Muscle of leg (tissue), 11 donors: ENCODE data around the gene ADGRL3. TPM values are rescaled to one million over a fixed set of nuclear protein-coding genes. Genes with fewer than 3 reads are reported as not detected.
A peak's percentile ranks its signal among the peaks of the same experiment; 100 is the strongest.
"Not testable (repeated sequence)": the region's sequence is repeated elsewhere in the genome, so short reads cannot be mapped to it uniquely, and the experiment has no call there.

Source experiments
- DNase-seq: peaks from one replicate; pipeline ENCODE4 v3.0.0; 2013
- H3K27ac ChIP-seq: one replicate; pipeline ENCODE4 v1.5.1; 2013; ENCODE audit warnings: mild to moderate bottlenecking, low read length, control low read depth
- H3K27me3 ChIP-seq: one replicate; pipeline ENCODE4 v1.6.1; 2013; ENCODE audit warnings: low read length; ENCODE audit not compliant: control insufficient read depth, insufficient read depth
- H3K36me3 ChIP-seq: one replicate; pipeline ENCODE4 v1.6.1; 2013; ENCODE audit warnings: low read length; ENCODE audit not compliant: control insufficient read depth, insufficient read depth
- H3K4me1 ChIP-seq: one replicate; pipeline ENCODE4 v1.6.1; 2013; ENCODE audit warnings: low read length; ENCODE audit not compliant: control insufficient read depth, insufficient read depth
- H3K4me3 ChIP-seq: one replicate; pipeline ENCODE4 v1.5.1; 2013; ENCODE audit warnings: low read length, control low read depth
- H3K9me3 ChIP-seq: replicated peaks from 2 replicates; pipeline ENCODE4 v1.6.1; 2013; ENCODE audit warnings: low read depth, low read length; ENCODE audit not compliant: control insufficient read depth
- WGBS: methylation state at CpG from one replicate; pipeline ENCODE4 v1.1.5; 2013; ENCODE audit warnings: missing lambda C conversion rate; ENCODE audit not compliant: insufficient coverage; 5-methylcytosine and 5-hydroxymethylcytosine counted together
- polyA plus RNA-seq, 8 donors: library from polyadenylated mRNA; unstranded; fragments of 120-200 nt; gene quantifications; one replicate each; pipeline versions ENCODE4 v1.2.1 to v1.2.3, GENCODE V29; 2013; ENCODE audit warnings: inconsistent platforms in 1 of 8, low replicate concordance in 1 of 8; ENCODE audit not compliant: insufficient read length in 8 of 8, insufficient read depth in 1 of 8
- total RNA-seq: library from RNA; stranded (reverse); fragments of 120-200 nt; gene quantifications from one replicate; pipeline ENCODE4 v1.2.4, GENCODE V29; 2013

Gene ADGRL3
- total and polyA plus RNA-seq, 9 donors, result 11.8 to 40.7 (median 24.8) TPM

GRCh38 chr4:61828960-61829359 lies 628.8 kb downstream of the ADGRL3 start:
- no peak overlapping the region for H3K27ac ChIP-seq
- no peaks in the 10 kb centered on the region for H3K36me3 ChIP-seq
- no peak overlapping the region for H3K4me3 ChIP-seq
- no peaks in the 10 kb centered on the region for H3K9me3 ChIP-seq
- H3K27me3 ChIP-seq, result no peaks in the 10 kb centered on the region
- peaks cover 2% of the 10 kb centered on the region for H3K4me1 ChIP-seq
- no peak for DNase-seq
- no CpG with 5 or more reads among the region's 3 CpGs for WGBS

- peaks cover 2% of the 10 kb centered on the region for H3K4me1 ChIP-seq
- H3K27ac ChIP-seq, result no peak overlapping the region
- no peaks in the 10 kb centered on the region for H3K27me3 ChIP-seq
- no peak overlapping the region for H3K4me3 ChIP-seq
- H3K36me3 ChIP-seq, result no peaks in the 10 kb centered on the region
- no peak for DNase-seq
- no CpG with 5 or more reads among the region's 1 CpG for WGBS
- no peaks in the 10 kb centered on the region for H3K9me3 ChIP-seq
Measured at GRCh38 chr4:61831987-61832386, 631.9 kb downstream of the ADGRL3 start.

- Histone ChIP-seq H3K9me3 (no peaks in the 10 kb centered on the region), H3K4me3 (no peak overlapping the region), H3K27me3 (no peaks in the 10 kb centered on the region), H3K4me1 (no peaks in the 10 kb centered on the region), H3K36me3 (no peaks in the 10 kb centered on the region), H3K27ac (no peak overlapping the region)
- WGBS, result no CpG with 5 or more reads among the region's 2 CpGs
- no peak for DNase-seq
Measured at GRCh38 chr4:61837395-61837794, 637.3 kb downstream of the ADGRL3 start.

GRCh38 chr4:61838072-61838471 lies 637.9 kb downstream of the ADGRL3 start:
- Histone ChIP-seq H3K27me3 (no peaks in the 10 kb centered on the region), H3K27ac (no peak overlapping the region), H3K4me1 (no peaks in the 10 kb centered on the region), H3K9me3 (no peaks in the 10 kb centered on the region), H3K4me3 (no peak overlapping the region), H3K36me3 (no peaks in the 10 kb centered on the region)
- no peak for DNase-seq

GRCh38 chr4:61841714-61842113 lies 641.6 kb downstream of the ADGRL3 start:
- H3K9me3 ChIP-seq, result no peaks in the 10 kb centered on the region
- no peaks in the 10 kb centered on the region for H3K4me1 ChIP-seq
- no CpG with 5 or more reads among the region's 3 CpGs for WGBS
- no peaks in the 10 kb centered on the region for H3K36me3 ChIP-seq
- DNase-seq, result no peak
- H3K27me3 ChIP-seq, result no peaks in the 10 kb centered on the region
- H3K4me3 ChIP-seq, result no peak overlapping the region
- no peak overlapping the region for H3K27ac ChIP-seq

- DNase-seq, result no peak
- no CpG with 5 or more reads among the region's 3 CpGs for WGBS
- H3K36me3 ChIP-seq, result no peaks in the 10 kb centered on the region
Measured at GRCh38 chr4:61851126-61851525, 651.0 kb downstream of the ADGRL3 start.

GRCh38 chr4:61852105-61852504 lies 652.0 kb downstream of the ADGRL3 start:
- WGBS, result 98% methylated on average over 4 of the region's 5 CpGs
- H3K4me1 ChIP-seq, H3K9me3 ChIP-seq, H3K27ac ChIP-seq, H3K36me3 ChIP-seq, DNase-seq, H3K4me3 ChIP-seq, H3K27me3 ChIP-seq: not testable (repeated sequence)

More at GRCh38 chr4:61851126-61851525, 651.0 kb downstream of the ADGRL3 start:
- Histone ChIP-seq H3K27ac (no peak overlapping the region), H3K27me3 (no peaks in the 10 kb centered on the region), H3K4me3 (no peak overlapping the region), H3K4me1 (no peaks in the 10 kb centered on the region), H3K9me3 (no peaks in the 10 kb centered on the region)

GRCh38 chr4:61853041-61853440 lies 652.9 kb downstream of the ADGRL3 start:
- no CpG with 5 or more reads among the region's 6 CpGs for WGBS
- H3K9me3 ChIP-seq, result no peaks in the 10 kb centered on the region
- no peak overlapping the region for H3K27ac ChIP-seq
- H3K4me1 ChIP-seq, result no peaks in the 10 kb centered on the region
- H3K4me3 ChIP-seq, result no peak overlapping the region
- H3K36me3 ChIP-seq, result no peaks in the 10 kb centered on the region
- H3K27me3 ChIP-seq, result no peaks in the 10 kb centered on the region
- DNase-seq, result no peak

GRCh38 chr4:61860376-61860775 lies 660.2 kb downstream of the ADGRL3 start:
- peak; percentile 60 for DNase-seq
- Histone ChIP-seq H3K4me3 (no peak overlapping the region), H3K27ac (no peak overlapping the region), H3K27me3 (no peaks in the 10 kb centered on the region), H3K4me1 (no peaks in the 10 kb centered on the region), H3K9me3 (no peaks in the 10 kb centered on the region), H3K36me3 (no peaks in the 10 kb centered on the region)
- WGBS, result 60% methylated on average over 3 of the region's 6 CpGs

- no peak overlapping the region for H3K4me3 ChIP-seq
- H3K27me3 ChIP-seq, result no peaks in the 10 kb centered on the region
- no peaks in the 10 kb centered on the region for H3K36me3 ChIP-seq
- WGBS, result no CpG with 5 or more reads among the region's 1 CpG
- H3K9me3 ChIP-seq, result no peaks in the 10 kb centered on the region
- peaks cover 6% of the 10 kb centered on the region for H3K4me1 ChIP-seq
- DNase-seq, result peak; percentile 91
- no peak overlapping the region for H3K27ac ChIP-seq
Measured at GRCh38 chr4:61864286-61864685, 664.2 kb downstream of the ADGRL3 start.

- Histone ChIP-seq H3K9me3 (no peaks in the 10 kb centered on the region), H3K4me3 (no peak overlapping the region), H3K27ac (peak overlapping the region; percentile 10), H3K27me3 (no peaks in the 10 kb centered on the region), H3K4me1 (peaks cover 6% of the 10 kb centered on the region), H3K36me3 (no peaks in the 10 kb centered on the region)
- WGBS, result 40% methylated on average over 2 of the region's 4 CpGs
- DNase-seq, result peak; percentile 68
Measured at GRCh38 chr4:61866378-61867030, 666.4 kb downstream of the ADGRL3 start.
